H1 (cell line): ENCODE measurements around the gene HOXD11. TPM values are rescaled to one million over a fixed set of nuclear protein-coding genes. Genes with fewer than 3 reads are reported as not detected.

Experiments used
- ASH2L ChIP-seq: fragments of 200-600, 300-600 bp; sonication (generic); IDR thresholded peaks from one replicate; pipeline ENCODE4 v1.7.1; 2017; ENCODE audit warnings: low read length
- CHD1 ChIP-seq: IDR thresholded peaks from 2 replicates; pipeline ENCODE4 v1.6.1; 2012; ENCODE audit warnings: low read depth, low read length, improper control_type of control experiment
- CTBP2 ChIP-seq: IDR thresholded peaks from 2 replicates; pipeline ENCODE4 v1.7.0; 2011; ENCODE audit warnings: borderline replicate concordance, mild to moderate bottlenecking, moderate library complexity, mixed read lengths, low read length; ENCODE audit not compliant: insufficient read depth, insufficient read length
- CTCF ChIP-seq, 3 experiments: IDR thresholded peaks; 1 replicate in 2 of 3; 2 replicates in 1 of 3; pipeline versions ENCODE4 v1.5.1 to v1.6.1; 2011; ENCODE audit warnings: low read length in 3 of 3, mild to moderate bottlenecking in 3 of 3, inconsistent platforms in 2 of 3, low read depth in 1 of 3, moderate library complexity in 1 of 3; ENCODE audit not compliant: insufficient read depth in 1 of 3; ENCODE audit errors: control extremely low read depth in 1 of 3
- POLR2AphosphoS5 ChIP-seq: IDR thresholded peaks from 2 replicates; pipeline ENCODE4 v1.6.1; 2011; ENCODE audit warnings: low read depth, low read length
- POU5F1 ChIP-seq: IDR thresholded peaks from 2 replicates; pipeline ENCODE4 v1.6.1; 2011; ENCODE audit warnings: low read depth, mild to moderate bottlenecking, low read length, moderate library complexity
- RAD21 ChIP-seq, 2 experiments: IDR thresholded peaks in 1 of 2; conservative IDR thresholded peaks in 1 of 2; 2 replicates each; pipeline ENCODE4 v1.6.1; 2011; ENCODE audit warnings: low read depth in 2 of 2, low read length in 2 of 2, improper control_type of control experiment in 1 of 2, inconsistent platforms in 1 of 2, mild to moderate bottlenecking in 1 of 2, moderate library complexity in 1 of 2
- SIRT6 ChIP-seq: IDR thresholded peaks from one replicate; pipeline ENCODE4 v1.7.1; 2012; ENCODE audit warnings: low read length, inconsistent platforms
- SIX5 ChIP-seq: IDR thresholded peaks from 2 replicates; pipeline ENCODE4 v1.6.1; 2011; ENCODE audit warnings: mild to moderate bottlenecking, low read depth, low read length
- TBP ChIP-seq: IDR thresholded peaks from 2 replicates; pipeline ENCODE4 v1.6.1; 2011; ENCODE audit warnings: low read depth, low read length, improper control_type of control experiment
- TCF12 ChIP-seq: IDR thresholded peaks from 2 replicates; pipeline ENCODE4 v1.6.1; 2011; ENCODE audit warnings: low read depth, mild to moderate bottlenecking, low read length
- polyA plus RNA-seq, 7 experiments: library from polyadenylated mRNA; depleted of rRNA in 3 of 7; stranded (reverse) in 5 of 7; unstranded in 2 of 7; fragments of >200 nt in 5 of 7; fragments of 200-250 nt in 2 of 7; gene quantifications; 1 replicate in 5 of 7; 2 replicates in 1 of 7; 4 replicates in 1 of 7; pipeline versions ENCODE4 v1.2.1 to v1.2.3, GENCODE V29; 2011 to 2013; ENCODE audit warnings: missing spikeins in 2 of 7, mixed read lengths in 2 of 7
- total RNA-seq: library from RNA; stranded (reverse); fragmentation: NEBNext Ultra II Directional; extraction: Animal tissue kit (Norgen Biotek cat#: 25700); gene quantifications from 2 replicates; pipeline ENCODE4 v1.2.1, GENCODE V29; 2021

HOXD11 gene
- total and polyA plus RNA-seq, 2 of the 8 experiments (the other 6 are each of a cell fraction or from before 2014, with no cell fraction given), result not detected

GRCh38 chr2:176068419-176068832 lies 38.7 kb upstream of the HOXD11 start (continued):
- TF ChIP-seq POLR2AphosphoS5 (no peak), SIX5 (no peak), TBP (no peak), TCF12 (no peak), RAD21 (IDR thresholded peaks at IDR 0.05 in 1 of 2, conservative IDR thresholded peaks at IDR 0.05 in 1 of 2; ENCODE audit: low read depth in 2 of 2, low read length in 2 of 2) (no peak), POU5F1 (no peak), CTCF (IDR thresholded peaks at IDR 0.05; ENCODE audit: control extremely low read depth in 1 of 3, insufficient read depth in 1 of 3, low read depth in 1 of 3, low read length in 3 of 3) (no peak), CTBP2 (no peak), ASH2L (peak; percentile 48), CHD1 (no peak), SIRT6 (no peak)
